Neural cell (in vitro differentiated cells): Measurements from ENCODE around the gene CRK. TPM values are rescaled to one million over a fixed set of nuclear protein-coding genes. Genes with fewer than 3 reads are reported as not detected.

Source experiments
- H2AFZ ChIP-seq: fragments of 200-600, 300-800 bp; sonication (generic), shearing (Covaris generic); 2 replicates; pipeline ENCODE4 v1.6.0; 2014; ENCODE audit warnings: low read depth, mild to moderate bottlenecking, antibody characterized with exemption, low read length, moderate library complexity
- H3F3A ChIP-seq: fragments of 200-600 bp; shearing (Covaris generic); 2 replicates; pipeline ENCODE4 v1.6.1; 2016; ENCODE audit warnings: mild to moderate bottlenecking, moderate library complexity, mixed read lengths, antibody characterized with exemption, low read length; ENCODE audit not compliant: insufficient read depth, poor library complexity, severe bottlenecking
- H3K27ac ChIP-seq: fragments of 200-600, 300-800 bp; sonication (generic), shearing (Covaris generic); 2 replicates; pipeline ENCODE4 v1.5.1; 2014; ENCODE audit warnings: mild to moderate bottlenecking, low read length, moderate library complexity
- H3K27me3 ChIP-seq: fragments of 300-800, 200-600 bp; sonication (generic), shearing (Covaris generic); 2 replicates; pipeline ENCODE4 v1.6.0; 2014; ENCODE audit warnings: mild to moderate bottlenecking, low read depth, low read length, moderate library complexity; ENCODE audit not compliant: insufficient read depth
- H3K36me3 ChIP-seq: fragments of 300-800, 200-600 bp; sonication (generic), shearing (Covaris generic); 2 replicates; pipeline ENCODE4 v1.5.1; 2014; ENCODE audit warnings: mild to moderate bottlenecking, antibody characterized with exemption, low read length, moderate library complexity; ENCODE audit not compliant: insufficient read depth
- H3K4me2 ChIP-seq: fragments of 300-800, 200-600 bp; sonication (generic), shearing (Covaris generic); 2 replicates; pipeline ENCODE4 v1.6.0; 2014; ENCODE audit warnings: mild to moderate bottlenecking, low read length
- H3K4me3 ChIP-seq: fragments of 300-800, 200-600 bp; sonication (generic), shearing (Covaris generic); 2 replicates; pipeline ENCODE4 v1.5.1; 2014; ENCODE audit warnings: mild to moderate bottlenecking, low read length, moderate library complexity
- H3K79me2 ChIP-seq: fragments of 200-600 bp; shearing (Covaris generic); replicated peaks from 2 replicates; pipeline ENCODE4 v1.6.0; 2014; ENCODE audit warnings: mild to moderate bottlenecking, low read length, moderate library complexity; ENCODE audit not compliant: insufficient read depth
- H3K9ac ChIP-seq: fragments of 300-800, 200-600 bp; sonication (generic), shearing (Covaris generic); 2 replicates; pipeline ENCODE4 v1.6.1; 2016; ENCODE audit warnings: mild to moderate bottlenecking, low read length, mixed read lengths
- H3K9me2 ChIP-seq: fragments of 200-600 bp; shearing (Covaris generic); 2 replicates; pipeline ENCODE4 v1.6.1; 2016; ENCODE audit warnings: mild to moderate bottlenecking, low read length, mixed read lengths; ENCODE audit not compliant: insufficient read depth
- H3K9me3 ChIP-seq: fragments of 200-600, 300-800 bp; sonication (generic), shearing (Covaris generic); 2 replicates; pipeline ENCODE4 v1.6.1; 2016; ENCODE audit warnings: mild to moderate bottlenecking, mixed run types, low read length, moderate library complexity, mixed read lengths
- H4K20me1 ChIP-seq: fragments of 200-600 bp; shearing (Covaris generic); 2 replicates; pipeline ENCODE4 v1.6.1; 2016; ENCODE audit warnings: mild to moderate bottlenecking, mixed run types; ENCODE audit not compliant: insufficient read depth
- EP300 ChIP-seq: fragments of 450-650 bp; conservative IDR thresholded peaks from 2 replicates; pipeline ENCODE4 v1.6.1; 2014; ENCODE audit warnings: antibody characterized with exemption, mild to moderate bottlenecking, moderate library complexity; ENCODE audit not compliant: poor library complexity, severe bottlenecking
- EZH2 ChIP-seq: fragments of 200-600, 300-800 bp; shearing (Covaris generic), sonication (generic); IDR thresholded peaks from 2 replicates; pipeline ENCODE4 v1.6.1; 2014; ENCODE audit warnings: antibody characterized with exemption, low read length, borderline replicate concordance, mild to moderate bottlenecking; ENCODE audit not compliant: insufficient read depth, poor library complexity, severe bottlenecking
- MXI1 ChIP-seq: fragments of 450-650 bp; conservative IDR thresholded peaks from 2 replicates; pipeline ENCODE4 v1.6.1; 2014; ENCODE audit warnings: antibody characterized with exemption, mild to moderate bottlenecking; ENCODE audit not compliant: poor library complexity, severe bottlenecking
- POLR2AphosphoS5 ChIP-seq: IDR thresholded peaks from 2 replicates; pipeline ENCODE4 v1.6.1; 2012
- RAD21 ChIP-seq: fragments of 450-650 bp; conservative IDR thresholded peaks from 2 replicates; pipeline ENCODE4 v1.6.1; 2014; ENCODE audit warnings: antibody characterized with exemption, mild to moderate bottlenecking, moderate library complexity
- SMC3 ChIP-seq: fragments of 450-650 bp; conservative IDR thresholded peaks from 2 replicates; pipeline ENCODE4 v1.6.1; 2014; ENCODE audit warnings: antibody characterized with exemption, mild to moderate bottlenecking, moderate library complexity; ENCODE audit not compliant: poor library complexity
- TAF1 ChIP-seq: IDR thresholded peaks from 2 replicates; pipeline ENCODE4 v1.6.1; 2012; ENCODE audit warnings: low read depth
- polyA plus RNA-seq: library from polyadenylated mRNA; depleted of rRNA; stranded (reverse); fragments of >200 nt; gene quantifications from 2 replicates; pipeline ENCODE4 v1.2.3, GENCODE V29; 2014
- TF ChIP-seq, protein P1 (sequence below): fragments of 450-650 bp; IDR thresholded peaks from 2 replicates; pipeline ENCODE4 v1.5.1; 2014; ENCODE audit warnings: antibody characterized with exemption, mild to moderate bottlenecking, moderate library complexity; ENCODE audit not compliant: poor library complexity, severe bottlenecking
- TF ChIP-seq, protein P2 (sequence below): IDR thresholded peaks from 2 replicates; pipeline ENCODE4 v1.6.1; 2012; ENCODE audit warnings: borderline replicate concordance

CRK gene
- polyA plus RNA-seq, 1 donor from 2014 or later = 111 TPM

DNA sequence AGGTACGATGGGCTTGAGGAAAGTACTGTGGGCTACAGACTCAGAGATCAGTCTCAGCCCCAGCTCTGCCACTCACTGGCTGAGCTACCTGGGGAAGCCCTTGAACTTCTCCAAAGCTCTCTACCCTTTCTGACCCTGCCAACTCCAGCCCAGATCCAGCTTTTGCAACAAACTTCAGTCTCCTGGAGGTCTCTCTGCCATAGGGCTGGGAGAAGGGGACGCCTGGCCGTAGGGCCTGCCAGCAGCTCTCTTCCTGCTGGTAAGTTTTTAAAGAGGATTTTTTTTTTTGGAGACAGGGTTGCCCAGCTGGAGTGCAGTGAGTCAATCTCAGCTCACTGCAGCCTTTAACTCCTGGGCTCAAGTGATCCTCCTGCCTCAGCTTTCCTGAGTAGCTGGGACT lies 48.8 kb upstream of the CRK start:
- H3K9me3 ChIP-seq = no peaks in the 10 kb centered on the region
- no peak overlapping the region for H2AFZ ChIP-seq
- no peaks in the 10 kb centered on the region for H3K9me2 ChIP-seq
- TF ChIP-seq EZH2 (no peak), POLR2AphosphoS5 (no peak), TAF1 (no peak), SMC3 (no peak), EP300 (no peak), RAD21 (no peak), MXI1 (no peak)
- TF ChIP-seq, protein P1, sequence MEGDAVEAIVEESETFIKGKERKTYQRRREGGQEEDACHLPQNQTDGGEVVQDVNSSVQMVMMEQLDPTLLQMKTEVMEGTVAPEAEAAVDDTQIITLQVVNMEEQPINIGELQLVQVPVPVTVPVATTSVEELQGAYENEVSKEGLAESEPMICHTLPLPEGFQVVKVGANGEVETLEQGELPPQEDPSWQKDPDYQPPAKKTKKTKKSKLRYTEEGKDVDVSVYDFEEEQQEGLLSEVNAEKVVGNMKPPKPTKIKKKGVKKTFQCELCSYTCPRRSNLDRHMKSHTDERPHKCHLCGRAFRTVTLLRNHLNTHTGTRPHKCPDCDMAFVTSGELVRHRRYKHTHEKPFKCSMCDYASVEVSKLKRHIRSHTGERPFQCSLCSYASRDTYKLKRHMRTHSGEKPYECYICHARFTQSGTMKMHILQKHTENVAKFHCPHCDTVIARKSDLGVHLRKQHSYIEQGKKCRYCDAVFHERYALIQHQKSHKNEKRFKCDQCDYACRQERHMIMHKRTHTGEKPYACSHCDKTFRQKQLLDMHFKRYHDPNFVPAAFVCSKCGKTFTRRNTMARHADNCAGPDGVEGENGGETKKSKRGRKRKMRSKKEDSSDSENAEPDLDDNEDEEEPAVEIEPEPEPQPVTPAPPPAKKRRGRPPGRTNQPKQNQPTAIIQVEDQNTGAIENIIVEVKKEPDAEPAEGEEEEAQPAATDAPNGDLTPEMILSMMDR = no peak
- TF ChIP-seq, protein P2, sequence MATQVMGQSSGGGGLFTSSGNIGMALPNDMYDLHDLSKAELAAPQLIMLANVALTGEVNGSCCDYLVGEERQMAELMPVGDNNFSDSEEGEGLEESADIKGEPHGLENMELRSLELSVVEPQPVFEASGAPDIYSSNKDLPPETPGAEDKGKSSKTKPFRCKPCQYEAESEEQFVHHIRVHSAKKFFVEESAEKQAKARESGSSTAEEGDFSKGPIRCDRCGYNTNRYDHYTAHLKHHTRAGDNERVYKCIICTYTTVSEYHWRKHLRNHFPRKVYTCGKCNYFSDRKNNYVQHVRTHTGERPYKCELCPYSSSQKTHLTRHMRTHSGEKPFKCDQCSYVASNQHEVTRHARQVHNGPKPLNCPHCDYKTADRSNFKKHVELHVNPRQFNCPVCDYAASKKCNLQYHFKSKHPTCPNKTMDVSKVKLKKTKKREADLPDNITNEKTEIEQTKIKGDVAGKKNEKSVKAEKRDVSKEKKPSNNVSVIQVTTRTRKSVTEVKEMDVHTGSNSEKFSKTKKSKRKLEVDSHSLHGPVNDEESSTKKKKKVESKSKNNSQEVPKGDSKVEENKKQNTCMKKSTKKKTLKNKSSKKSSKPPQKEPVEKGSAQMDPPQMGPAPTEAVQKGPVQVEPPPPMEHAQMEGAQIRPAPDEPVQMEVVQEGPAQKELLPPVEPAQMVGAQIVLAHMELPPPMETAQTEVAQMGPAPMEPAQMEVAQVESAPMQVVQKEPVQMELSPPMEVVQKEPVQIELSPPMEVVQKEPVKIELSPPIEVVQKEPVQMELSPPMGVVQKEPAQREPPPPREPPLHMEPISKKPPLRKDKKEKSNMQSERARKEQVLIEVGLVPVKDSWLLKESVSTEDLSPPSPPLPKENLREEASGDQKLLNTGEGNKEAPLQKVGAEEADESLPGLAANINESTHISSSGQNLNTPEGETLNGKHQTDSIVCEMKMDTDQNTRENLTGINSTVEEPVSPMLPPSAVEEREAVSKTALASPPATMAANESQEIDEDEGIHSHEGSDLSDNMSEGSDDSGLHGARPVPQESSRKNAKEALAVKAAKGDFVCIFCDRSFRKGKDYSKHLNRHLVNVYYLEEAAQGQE = no peak
- H3K9ac ChIP-seq = no peak overlapping the region
- H3K79me2 ChIP-seq = no peaks in the 10 kb centered on the region
- H4K20me1 ChIP-seq = no peaks in the 10 kb centered on the region
- H3K4me2 ChIP-seq = no peak overlapping the region
- H3K4me3 ChIP-seq = no peak overlapping the region
- no peaks in the 10 kb centered on the region for H3F3A ChIP-seq
- no peak overlapping the region for H3K27ac ChIP-seq
- no peaks in the 10 kb centered on the region for H3K36me3 ChIP-seq
- H3K27me3 ChIP-seq = no peaks in the 10 kb centered on the region

DNA sequence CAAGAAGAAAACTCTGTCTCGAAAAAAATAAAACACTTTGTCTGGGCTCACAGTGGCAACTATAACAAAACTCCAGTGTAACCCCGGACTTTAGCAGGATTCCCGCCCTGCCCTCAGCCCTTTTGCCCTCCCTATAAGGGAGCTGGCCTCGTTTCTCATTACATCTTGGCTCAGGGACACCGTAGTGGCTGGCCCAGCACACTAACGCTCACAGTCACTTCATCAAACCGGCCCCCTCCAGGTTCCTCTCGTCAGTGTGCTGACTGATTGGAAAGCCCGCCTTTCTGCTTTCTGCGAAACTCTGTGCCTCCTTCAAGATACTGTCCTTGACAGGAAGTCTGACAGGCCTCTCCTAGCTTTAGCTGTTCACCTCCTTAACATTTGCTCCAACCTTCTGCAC lies 47.7 kb upstream of the CRK start:
- no peaks in the 10 kb centered on the region for H3K27me3 ChIP-seq
- H4K20me1 ChIP-seq = no peaks in the 10 kb centered on the region
- no peak overlapping the region for H3K4me2 ChIP-seq
- H3K36me3 ChIP-seq = no peaks in the 10 kb centered on the region
- no peaks in the 10 kb centered on the region for H3K9me2 ChIP-seq
- H3K79me2 ChIP-seq = no peaks in the 10 kb centered on the region
- no peaks in the 10 kb centered on the region for H3K9me3 ChIP-seq
- H3K27ac ChIP-seq = no peak overlapping the region
- no peak overlapping the region for H2AFZ ChIP-seq
- no peak overlapping the region for H3K9ac ChIP-seq
- no peaks in the 10 kb centered on the region for H3F3A ChIP-seq
- TF ChIP-seq, protein P1 = no peak
- TF ChIP-seq MXI1 (no peak), POLR2AphosphoS5 (no peak), SMC3 (no peak), EZH2 (no peak), EP300 (no peak), RAD21 (no peak), TAF1 (no peak)
- TF ChIP-seq, protein P2 = no peak
- no peak overlapping the region for H3K4me3 ChIP-seq
